Measurements from ENCODE around the gene SLC6A5.
"Not testable (repeated sequence)": the region's sequence is repeated elsewhere in the genome, so short reads cannot be mapped to it uniquely, and the experiment has no call there.

DNA sequence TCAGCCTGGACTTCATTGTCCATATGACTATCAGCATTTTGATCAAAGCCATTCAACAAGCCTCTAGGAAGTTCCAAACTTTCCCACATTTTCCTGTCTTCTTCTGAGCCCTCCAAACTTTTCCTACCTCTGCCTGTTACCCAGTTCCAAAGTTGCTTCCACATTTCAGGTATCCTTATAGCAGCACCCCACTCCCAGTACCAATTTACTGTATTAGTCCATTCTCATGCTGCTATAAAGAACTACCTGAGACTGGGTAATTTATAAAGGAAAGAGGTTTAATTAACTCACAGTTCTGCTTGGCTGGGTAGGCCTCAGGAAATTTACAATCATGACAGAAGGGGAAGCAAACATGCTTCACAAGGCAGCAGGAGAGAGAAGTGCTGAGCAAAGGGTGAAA is 43.0 kb upstream of the SLC6A5 start:
- TF ChIP-seq, protein P1, sequence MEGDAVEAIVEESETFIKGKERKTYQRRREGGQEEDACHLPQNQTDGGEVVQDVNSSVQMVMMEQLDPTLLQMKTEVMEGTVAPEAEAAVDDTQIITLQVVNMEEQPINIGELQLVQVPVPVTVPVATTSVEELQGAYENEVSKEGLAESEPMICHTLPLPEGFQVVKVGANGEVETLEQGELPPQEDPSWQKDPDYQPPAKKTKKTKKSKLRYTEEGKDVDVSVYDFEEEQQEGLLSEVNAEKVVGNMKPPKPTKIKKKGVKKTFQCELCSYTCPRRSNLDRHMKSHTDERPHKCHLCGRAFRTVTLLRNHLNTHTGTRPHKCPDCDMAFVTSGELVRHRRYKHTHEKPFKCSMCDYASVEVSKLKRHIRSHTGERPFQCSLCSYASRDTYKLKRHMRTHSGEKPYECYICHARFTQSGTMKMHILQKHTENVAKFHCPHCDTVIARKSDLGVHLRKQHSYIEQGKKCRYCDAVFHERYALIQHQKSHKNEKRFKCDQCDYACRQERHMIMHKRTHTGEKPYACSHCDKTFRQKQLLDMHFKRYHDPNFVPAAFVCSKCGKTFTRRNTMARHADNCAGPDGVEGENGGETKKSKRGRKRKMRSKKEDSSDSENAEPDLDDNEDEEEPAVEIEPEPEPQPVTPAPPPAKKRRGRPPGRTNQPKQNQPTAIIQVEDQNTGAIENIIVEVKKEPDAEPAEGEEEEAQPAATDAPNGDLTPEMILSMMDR (IDR thresholded peaks at IDR 0.05; ENCODE audit: low read length) = not testable (repeated sequence)
- not testable (repeated sequence) for TF ChIP-seq EZH2 (IDR thresholded peaks at IDR 0.05; ENCODE audit: borderline replicate concordance, low read length)

Measured in OCI-LY1 (cell line).